GM12892 (cell line): ENCODE measurements around the gene TSEN2.
"Not testable (repeated sequence)": the region's sequence is repeated elsewhere in the genome, so short reads cannot be mapped to it uniquely, and the experiment has no call there.

Experiments used
- DNase-seq: peaks from one replicate; pipeline ENCODE4 v3.0.0; 2011; ENCODE audit not compliant: insufficient read length
- FAIRE-seq: peaks from 2 replicates; lab custom pipeline; 2011; peaks lifted over from hg19 to GRCh38; lab: Jason Lieb, UNC
- POLR2A ChIP-seq: IDR thresholded peaks from 2 replicates; pipeline ENCODE4 v1.6.1; 2011; ENCODE audit warnings: low read depth, low read length, control low read depth
- POLR2AphosphoS5 ChIP-seq: IDR thresholded peaks from 2 replicates; pipeline ENCODE4 v1.6.1; 2011; ENCODE audit warnings: low read depth, low read length, control low read depth
- TAF1 ChIP-seq: IDR thresholded peaks from 2 replicates; pipeline ENCODE4 v1.6.1; 2011; ENCODE audit warnings: low read depth, mild to moderate bottlenecking, control low read depth, low read length, borderline replicate concordance

Gene TSEN2

DNA sequence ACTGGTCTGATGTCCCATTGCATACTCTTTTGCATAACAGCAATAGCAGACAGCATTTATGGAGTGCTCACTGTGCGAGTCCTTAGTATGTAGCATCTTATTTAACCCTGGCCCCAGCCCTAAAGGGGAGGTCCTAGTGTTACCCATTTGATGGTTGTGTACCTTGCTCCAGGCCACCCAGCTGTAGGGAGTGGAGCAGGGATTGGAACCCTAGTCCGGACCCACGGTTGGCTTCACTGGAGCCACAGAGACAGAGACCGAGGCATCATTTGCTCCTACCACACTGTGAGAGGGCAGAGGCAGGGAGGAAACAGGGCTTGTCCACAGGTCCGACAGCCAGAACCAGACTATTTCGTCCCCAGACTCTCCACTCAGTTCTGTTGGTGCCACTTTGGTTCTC lies 16.0 kb upstream of the TSEN2 start:
- no peak for TF ChIP-seq POLR2A
- no peak for TF ChIP-seq TAF1
- TF ChIP-seq POLR2AphosphoS5: no peak
- no peak for FAIRE-seq
- no peak for DNase-seq

DNA sequence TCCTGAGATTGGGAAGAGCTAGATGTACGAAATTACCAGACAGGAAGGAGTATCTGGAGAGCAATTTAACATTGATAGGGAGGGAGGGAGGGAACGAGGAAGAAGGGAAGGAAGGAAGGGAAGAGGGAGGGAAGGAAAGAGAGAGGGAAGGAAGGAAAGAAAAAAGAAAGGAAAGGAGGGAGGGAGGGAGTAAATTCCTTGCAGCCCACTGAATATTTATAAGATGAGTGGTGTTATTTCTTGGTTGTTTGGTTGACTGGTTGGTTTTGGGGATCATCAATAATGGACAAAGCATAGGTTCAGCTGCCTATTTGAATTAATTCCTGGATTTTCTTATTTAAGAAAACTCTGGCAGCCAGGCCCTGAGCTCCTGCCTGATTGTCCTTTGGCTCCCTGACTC lies 15.5 kb upstream of the TSEN2 start:
- DNase-seq (no peak), FAIRE-seq (no peak)
- no peak for TF ChIP-seq POLR2AphosphoS5
- TF ChIP-seq POLR2A: no peak
- no peak for TF ChIP-seq TAF1

DNA sequence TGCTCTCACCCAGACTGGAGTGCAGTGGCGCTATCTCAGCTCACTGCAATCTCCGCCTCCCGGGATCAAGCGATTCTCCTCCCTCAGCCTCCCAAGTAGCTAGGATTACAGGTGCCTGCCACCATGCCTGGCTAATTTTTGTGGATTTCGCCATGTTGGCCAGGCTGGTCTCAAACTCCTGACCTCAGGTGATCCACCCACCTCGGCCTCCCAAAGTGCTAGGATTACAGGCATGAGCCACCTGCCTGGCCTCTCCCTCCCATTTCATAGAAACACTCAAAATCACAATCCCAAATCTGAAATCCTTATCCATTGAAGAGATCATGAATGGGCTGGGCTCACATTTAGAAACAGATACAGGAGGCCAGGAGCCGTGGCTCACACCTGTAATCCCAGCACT lies 15.1 kb upstream of the TSEN2 start:
- DNase-seq, FAIRE-seq: not testable (repeated sequence)

DNA sequence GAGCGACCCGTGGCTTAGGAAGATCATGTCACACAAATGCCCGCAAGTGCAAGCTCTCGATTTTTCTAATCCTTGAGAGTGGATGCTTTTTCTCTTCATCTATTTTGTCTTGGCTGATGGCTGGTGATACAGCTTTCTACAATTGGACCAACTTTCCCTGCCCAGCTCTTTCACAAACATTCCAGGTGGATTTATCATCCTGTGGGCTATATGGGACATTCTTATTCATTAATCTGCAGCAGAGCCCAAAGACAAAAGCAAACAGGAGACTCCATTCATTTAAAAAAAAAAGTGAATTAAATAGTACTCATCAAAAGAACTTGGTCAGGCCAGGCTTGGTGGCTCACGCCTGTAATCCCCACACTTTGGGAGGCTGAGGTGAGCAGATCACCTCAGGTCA lies 14.2 kb upstream of the TSEN2 start:
- no peak for TF ChIP-seq TAF1
- TF ChIP-seq POLR2A: no peak
- TF ChIP-seq POLR2AphosphoS5: no peak
- no peak for DNase-seq
- no peak for FAIRE-seq

DNA sequence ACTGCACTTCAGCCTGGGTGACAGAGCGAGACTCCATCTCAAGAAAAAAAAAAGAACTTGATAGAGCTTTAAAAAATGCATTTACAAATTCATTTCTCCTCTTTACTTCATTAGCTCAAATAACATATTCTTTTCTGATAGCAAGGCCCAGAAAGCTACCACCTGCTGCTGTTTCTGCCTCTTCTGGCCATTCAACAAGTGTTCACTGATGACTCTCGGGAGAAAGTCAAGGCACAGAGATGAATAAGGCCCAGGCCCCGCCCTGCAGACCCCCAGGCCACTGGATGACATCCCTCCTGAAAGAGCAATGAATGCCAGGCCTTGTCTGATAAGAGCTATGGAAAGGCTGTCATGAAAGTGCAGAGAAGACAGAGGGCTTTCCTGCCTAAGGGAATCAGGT lies 13.6 kb upstream of the TSEN2 start:
- DNase-seq (no peak), FAIRE-seq (no peak)
- TF ChIP-seq POLR2AphosphoS5 (no peak), TAF1 (no peak), POLR2A (no peak)

DNA sequence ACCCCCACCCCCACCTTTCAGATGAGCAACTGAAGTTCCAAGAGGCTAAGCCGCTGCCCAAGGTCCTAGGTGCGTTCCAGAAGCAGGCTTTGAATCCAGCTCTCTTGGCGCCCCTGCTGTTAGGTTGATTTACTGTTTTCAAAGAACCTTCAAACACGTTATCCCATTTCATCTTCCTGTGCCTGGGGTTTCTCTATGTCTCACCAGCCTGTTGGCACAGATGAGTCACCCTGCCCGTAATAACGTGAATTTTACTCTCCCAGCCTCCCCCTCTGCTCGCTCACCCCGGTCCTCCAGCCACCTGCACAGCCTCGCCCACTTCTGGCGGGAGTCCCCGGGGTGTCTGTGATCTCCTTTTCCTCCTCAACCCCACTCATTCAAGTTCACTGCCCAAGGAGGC lies 13.0 kb upstream of the TSEN2 start:
- FAIRE-seq (no peak), DNase-seq (no peak)
- no peak for TF ChIP-seq POLR2A
- TF ChIP-seq POLR2AphosphoS5: no peak
- TF ChIP-seq TAF1: no peak

DNA sequence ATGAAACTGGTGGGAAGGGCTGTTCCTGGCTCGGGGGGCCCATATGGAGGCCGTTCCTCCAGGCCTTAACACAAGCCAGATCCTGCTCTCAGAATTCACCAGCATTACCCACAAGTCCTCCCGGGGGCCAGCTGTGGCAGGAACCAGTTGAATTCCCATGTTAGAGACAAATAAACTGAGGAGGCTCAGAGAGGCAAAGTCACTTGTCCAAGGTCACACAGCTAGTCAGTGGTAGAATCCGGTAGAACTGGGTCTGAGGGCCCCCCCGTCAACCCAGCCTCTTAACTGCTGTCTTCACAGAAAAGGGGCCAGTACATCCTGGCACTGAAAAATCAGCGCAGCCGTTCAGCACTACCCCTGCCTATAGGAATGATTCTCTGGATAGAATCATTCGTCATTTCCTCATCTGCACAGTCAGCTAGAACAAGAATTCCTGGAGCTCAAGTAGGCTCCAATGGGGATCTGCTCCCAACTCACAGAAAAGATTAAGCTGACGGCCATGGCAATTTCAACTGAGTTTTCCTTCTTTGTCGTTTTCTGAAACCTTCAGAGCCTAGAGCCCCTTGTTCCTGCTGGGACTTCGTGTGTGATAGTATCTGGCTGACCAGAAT lies 12.2 kb upstream of the TSEN2 start:
- no peak for FAIRE-seq
- TF ChIP-seq POLR2A (no peak), POLR2AphosphoS5 (no peak), TAF1 (no peak)
- no peak for DNase-seq

DNA sequence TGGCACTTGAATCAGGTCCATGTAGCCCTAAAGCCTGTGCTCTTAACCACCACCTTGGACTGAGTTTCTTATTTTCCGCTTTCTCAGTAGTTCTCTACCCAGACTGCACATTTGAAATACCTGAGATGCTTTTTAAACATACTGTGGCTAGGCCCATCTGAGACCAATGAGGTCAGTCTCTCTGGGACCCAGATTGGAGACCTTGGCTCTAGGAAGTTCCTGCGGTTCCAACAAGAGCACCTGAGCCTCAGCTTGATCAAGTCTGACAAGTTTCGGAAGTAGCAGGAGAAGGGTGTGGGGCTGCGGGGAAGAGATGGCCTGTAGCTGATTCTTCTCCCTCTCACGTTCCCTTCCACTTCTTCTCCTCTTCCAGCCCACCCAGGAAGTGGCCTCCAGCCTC lies 11.5 kb upstream of the TSEN2 start:
- FAIRE-seq (no peak), DNase-seq (no peak)
- TF ChIP-seq POLR2AphosphoS5 (no peak), POLR2A (no peak)

DNA sequence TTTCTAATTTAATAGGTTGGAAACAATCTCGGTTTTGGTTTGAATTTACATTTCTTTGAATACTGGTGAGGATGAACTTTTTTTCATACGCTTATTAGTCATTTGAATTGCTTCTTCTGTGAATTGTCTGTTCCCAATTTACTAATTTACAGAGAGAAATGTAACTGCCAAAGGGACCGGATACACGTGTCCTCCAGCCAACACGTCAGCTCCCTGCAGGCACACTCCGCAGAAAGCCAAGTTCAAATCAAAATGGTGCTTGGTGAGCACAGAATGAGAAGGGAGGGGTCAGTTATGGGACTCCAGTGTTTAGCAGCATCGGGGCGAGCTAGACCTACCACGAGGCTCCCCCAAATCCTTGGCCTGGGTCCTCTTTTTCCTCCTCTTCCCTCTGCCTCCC lies 10.8 kb upstream of the TSEN2 start:
- TF ChIP-seq TAF1: no peak
- no peak for TF ChIP-seq POLR2A
- no peak for TF ChIP-seq POLR2AphosphoS5
- FAIRE-seq (no peak), DNase-seq (no peak)

DNA sequence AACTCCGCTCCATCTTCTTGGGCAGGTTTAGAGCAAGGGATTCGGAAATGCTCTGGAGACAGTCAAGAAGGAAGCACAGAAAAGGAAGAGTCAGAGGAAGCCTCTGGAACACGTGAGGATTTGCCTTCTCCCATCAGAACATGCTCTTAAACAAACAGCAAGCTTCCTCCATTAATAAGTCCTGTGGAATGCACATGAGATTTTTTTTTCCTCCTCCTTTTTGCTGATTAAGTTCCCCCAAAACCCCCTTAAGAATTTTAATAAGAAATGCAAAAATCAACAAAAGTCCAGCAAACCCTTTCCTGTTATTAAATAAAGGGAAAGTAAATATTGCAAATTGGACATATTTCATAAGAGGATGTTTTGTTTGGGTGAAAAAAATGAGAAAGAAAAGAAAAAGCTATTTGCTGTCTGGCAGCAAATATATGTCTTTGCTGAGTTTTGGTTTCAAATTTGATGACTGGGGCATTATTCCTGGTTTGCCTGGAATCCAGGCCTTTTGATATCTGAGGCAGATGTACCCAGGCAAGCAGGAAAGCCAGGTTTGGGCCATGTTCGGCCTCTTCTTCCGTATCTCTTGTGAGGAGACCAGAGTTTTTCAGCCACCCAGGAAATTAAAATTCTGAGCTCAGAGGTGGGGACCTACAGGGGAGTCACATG lies 7.9 kb upstream of the TSEN2 start:
- TF ChIP-seq POLR2A: no peak
- TF ChIP-seq TAF1: no peak
- TF ChIP-seq POLR2AphosphoS5: no peak
- no peak for FAIRE-seq
- no peak for DNase-seq

DNA sequence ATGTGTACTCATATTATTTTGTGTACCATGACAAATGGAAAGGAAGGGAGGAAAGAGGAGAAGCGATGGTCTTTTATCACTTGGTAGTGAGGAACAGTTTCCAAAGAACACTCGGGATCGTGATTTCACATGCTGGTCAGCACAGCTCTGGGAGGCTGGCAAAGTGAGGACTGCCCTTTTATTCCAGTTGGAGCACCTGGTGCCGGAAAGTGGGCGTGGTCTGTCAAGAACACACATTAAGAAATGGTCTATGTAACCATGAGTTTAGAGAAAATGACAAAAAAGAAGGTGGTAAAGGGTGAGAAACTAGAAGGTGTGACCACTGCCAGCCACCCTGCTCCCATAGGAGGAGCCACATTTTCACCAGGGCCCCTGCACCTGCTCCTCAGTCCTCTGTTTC lies 7.0 kb upstream of the TSEN2 start:
- TF ChIP-seq POLR2A: no peak
- no peak for TF ChIP-seq POLR2AphosphoS5
- FAIRE-seq (no peak), DNase-seq (no peak)

DNA sequence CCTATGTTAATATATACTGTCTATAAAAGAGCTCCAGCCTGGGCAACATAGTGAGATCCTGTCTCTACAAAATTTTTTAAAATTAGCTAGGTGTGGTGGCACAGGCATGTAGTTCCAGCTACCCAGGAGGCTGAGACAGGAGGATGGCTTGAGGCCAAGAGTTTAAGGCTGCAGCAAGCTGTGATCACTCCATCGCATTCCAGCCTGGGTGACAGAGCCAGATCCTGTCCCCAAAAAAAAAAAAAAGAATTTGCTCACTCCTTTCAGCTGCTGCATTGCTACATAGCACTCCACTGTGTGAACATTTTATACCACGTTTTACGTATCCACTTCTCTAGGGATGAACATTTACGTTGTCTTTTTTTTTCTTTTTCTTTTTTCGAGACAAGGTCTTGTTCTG lies 6.0 kb upstream of the TSEN2 start:
- no peak for TF ChIP-seq TAF1
- no peak for TF ChIP-seq POLR2AphosphoS5
- TF ChIP-seq POLR2A: no peak
- DNase-seq (no peak), FAIRE-seq (no peak)

DNA sequence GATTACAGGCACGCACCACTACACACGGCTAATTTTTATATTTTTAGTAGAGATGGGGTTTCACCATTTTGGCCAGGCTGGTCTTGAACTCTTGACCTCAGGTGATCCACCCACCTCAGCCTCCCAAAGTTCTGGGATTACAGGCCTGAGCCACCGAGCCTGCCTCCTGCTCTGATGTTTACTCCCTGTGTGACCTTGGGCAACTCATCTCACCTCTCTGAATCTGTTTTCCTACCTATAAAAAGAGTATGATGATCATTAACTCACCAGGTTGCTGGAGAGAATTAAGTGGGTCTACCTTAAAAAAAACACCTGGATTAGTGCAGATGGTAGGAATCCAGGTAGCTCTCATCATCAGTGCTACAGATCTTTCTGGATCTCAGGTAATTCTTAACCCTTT lies 5.1 kb upstream of the TSEN2 start:
- DNase-seq, FAIRE-seq: not testable (repeated sequence)
